HCT116 (cell line): ENCODE results near the gene ADAM11. TPM values are rescaled to one million over a fixed set of nuclear protein-coding genes. Genes with fewer than 3 reads are reported as not detected.

ENCODE experiments used
- ATAC-seq: fragments of 200-7000 bp; cut with Tn5 transposase; 2 replicates; pipeline ENCODE4 v1.9.1; 2020; ENCODE audit warnings: mild to moderate bottlenecking, moderate library complexity
- BruUV-seq: library from RNA; stranded (reverse); fragments of 400-500 nt; replicated peaks from 2 replicates; lab custom pipeline; 2021; lab: Mats Ljungman, UMichigan
- CTCF ChIA-PET: fragments of 300-600 bp; sonication (Branson Sonifier 250); formaldehyde crosslinking; loops from one replicate; lab custom pipeline; 2021; ENCODE audit warnings: antibody characterized with exemption; lab: Charles Lee
- POLR2A ChIA-PET: fragments of 300-600, 350-600 bp; sonication (Branson Sonifier 250); formaldehyde crosslinking; loops from one replicate; lab custom pipeline; 2021; ENCODE audit warnings: antibody characterized with exemption; lab: Charles Lee
- RAD21 ChIA-PET, 2 experiments: fragments of 300-600 bp; sonication (Branson Sonifier 250); formaldehyde crosslinking; loops; one replicate each; lab custom pipeline; 2023; ENCODE audit warnings: low total read pairs in 2 of 2; ENCODE audit not compliant: uncharacterized antibody in 2 of 2, unreplicated experiment in 2 of 2, low non-redundant PET in 1 of 2; lab: Charles Lee
- DNase-seq: peaks from one replicate; pipeline ENCODE4 v3.0.0-alpha.2; 2010; ENCODE audit warnings: low read depth, low spot score
- H2AFZ ChIP-seq: fragments of 200-600 bp; shearing (Covaris generic), sonication (generic); 2 replicates; pipeline ENCODE4 v1.6.1; 2017; ENCODE audit warnings: low read depth, mixed run types, mixed read lengths, antibody characterized with exemption, low read length; ENCODE audit not compliant: poor library complexity, severe bottlenecking
- H3K27ac ChIP-seq: 2 replicates; pipeline ENCODE4 v1.5.1; 2012; ENCODE audit warnings: low read depth, low read length
- H3K27me3 ChIP-seq: fragments of 200-600 bp; sonication (generic); 2 replicates; pipeline ENCODE4 v1.6.1; 2016; ENCODE audit warnings: mixed run types, low read length, mixed read lengths; ENCODE audit not compliant: insufficient read depth
- H3K36me3 ChIP-seq, 2 experiments: fragments of 200-500 bp in 1 of 2; fragments of 200-600 bp in 1 of 2; sonication (Bioruptor generic) in 1 of 2; sonication (generic) in 1 of 2; 2 replicates each; pipeline versions ENCODE4 v1.5.1 to v1.6.1; 2014 to 2016; ENCODE audit warnings: low read length in 2 of 2, inconsistent platforms in 1 of 2, mixed read lengths in 1 of 2, mixed run types in 1 of 2; ENCODE audit not compliant: insufficient read depth in 2 of 2, control insufficient read depth in 1 of 2
- H3K4me1 ChIP-seq, 2 experiments: fragments of 200-600 bp in 1 of 2; sonication (generic) in 1 of 2; 2 replicates each; pipeline versions ENCODE4 v1.5.1 to v1.6.1; 2012 to 2017; ENCODE audit warnings: low read length in 2 of 2, inconsistent platforms in 1 of 2, mild to moderate bottlenecking in 1 of 2, mixed read lengths in 1 of 2, mixed run types in 1 of 2, moderate library complexity in 1 of 2; ENCODE audit not compliant: insufficient read depth in 2 of 2, control insufficient read depth in 1 of 2
- H3K4me2 ChIP-seq: fragments of 200-600 bp; sonication (generic); 2 replicates; pipeline ENCODE4 v1.6.1; 2017; ENCODE audit warnings: mixed run types, low read length, mixed read lengths
- H3K4me3 ChIP-seq, 2 experiments: fragments of 200-600 bp in 1 of 2; sonication (generic) in 1 of 2; replicated peaks in 1 of 2; 2 replicates each; pipeline ENCODE4 v1.5.1; 2011 to 2016; ENCODE audit warnings: low read length in 2 of 2, control low read depth in 1 of 2, low read depth in 1 of 2, mild to moderate bottlenecking in 1 of 2, mixed read lengths in 1 of 2, mixed run types in 1 of 2
- H3K79me2 ChIP-seq: fragments of 200-600 bp; sonication (generic); 2 replicates; pipeline ENCODE4 v1.6.1; 2017; ENCODE audit warnings: mild to moderate bottlenecking, mixed run types, low read length, moderate library complexity, mixed read lengths; ENCODE audit not compliant: insufficient read depth
- H3K9ac ChIP-seq: fragments of 200-600 bp; sonication (generic); 2 replicates; pipeline ENCODE4 v1.6.1; 2016; ENCODE audit warnings: low read length, mixed read lengths
- H3K9me2 ChIP-seq: fragments of 200-600 bp; sonication (generic), shearing (Covaris generic); 2 replicates; pipeline ENCODE4 v1.6.1; 2017; ENCODE audit warnings: mixed run types, mild to moderate bottlenecking, moderate library complexity; ENCODE audit not compliant: insufficient read depth
- H3K9me3 ChIP-seq, 2 experiments: fragments of 200-500 bp in 1 of 2; fragments of 200-600 bp in 1 of 2; sonication (Bioruptor generic) in 1 of 2; sonication (generic) in 1 of 2; 2 replicates each; pipeline ENCODE4 v1.6.1; 2014 to 2017; ENCODE audit warnings: low read length in 2 of 2, mixed read lengths in 2 of 2, inconsistent platforms in 1 of 2, low read depth in 1 of 2, mild to moderate bottlenecking in 1 of 2, mixed run types in 1 of 2, moderate library complexity in 1 of 2; ENCODE audit not compliant: control insufficient read depth in 1 of 2, insufficient read depth in 1 of 2
- H4K20me1 ChIP-seq: fragments of 200-600 bp; sonication (generic), shearing (Covaris generic); 2 replicates; pipeline ENCODE4 v1.6.1; 2017; ENCODE audit warnings: mixed run types, mild to moderate bottlenecking, moderate library complexity; ENCODE audit not compliant: insufficient read depth
- ATF3 ChIP-seq: IDR thresholded peaks from 2 replicates; pipeline ENCODE4 v1.6.1; 2012
- ELF1 ChIP-seq: IDR thresholded peaks from 2 replicates; pipeline ENCODE4 v1.6.1; 2012; ENCODE audit warnings: low read depth, borderline replicate concordance
- POLR2A ChIP-seq: IDR thresholded peaks from 2 replicates; pipeline ENCODE4 v1.7.0; 2011; ENCODE audit warnings: borderline replicate concordance; ENCODE audit not compliant: insufficient read depth, insufficient read length; ENCODE audit errors: extremely low read depth
- RAD21 ChIP-seq: IDR thresholded peaks from 2 replicates; pipeline ENCODE4 v1.6.1; 2012; ENCODE audit warnings: low read depth, mild to moderate bottlenecking
- SIN3A ChIP-seq: IDR thresholded peaks from 2 replicates; pipeline ENCODE4 v1.6.1; 2012; ENCODE audit warnings: low read depth
- SP1 ChIP-seq: IDR thresholded peaks from 2 replicates; pipeline ENCODE4 v1.6.1; 2012; ENCODE audit warnings: low read depth
- ZBTB33 ChIP-seq: IDR thresholded peaks from 2 replicates; pipeline ENCODE4 v1.6.1; 2011; ENCODE audit warnings: mild to moderate bottlenecking, low read length, moderate library complexity; ENCODE audit not compliant: insufficient replicate concordance; ENCODE audit errors: extremely low read depth
- ZFX ChIP-seq: fragments of 450-650 bp; IDR thresholded peaks from 2 replicates; pipeline ENCODE4 v1.6.1; 2017
- intact Hi-C: fragments of 100-400 bp; cut with micrococcal nuclease; formaldehyde crosslinking; loops from 2 replicates; pipeline ENCODE4 v1.10.0; 2022
- total RNA-seq: library from RNA; stranded (reverse); gene quantifications from one replicate; pipeline ENCODE4 v1.2.1, GENCODE V29; 2021; ENCODE audit not compliant: unreplicated experiment
- TF ChIP-seq, protein P1 (sequence below): IDR thresholded peaks from 2 replicates; pipeline ENCODE4 v1.6.1; 2012
- TF ChIP-seq, protein P2 (sequence below), 3 experiments: fragments of 200-600 bp in 1 of 3; sonication (generic) in 1 of 3; IDR thresholded peaks in 2 of 3; conservative IDR thresholded peaks in 1 of 3; 2 replicates each; pipeline ENCODE4 v1.5.1; 2012 to 2017; ENCODE audit warnings: low read depth in 2 of 3, low read length in 2 of 3, antibody characterized with exemption in 1 of 3, borderline replicate concordance in 1 of 3, control low read depth in 1 of 3, mild to moderate bottlenecking in 1 of 3, mixed read lengths in 1 of 3, mixed run types in 1 of 3, moderate library complexity in 1 of 3; ENCODE audit not compliant: insufficient read depth in 1 of 3
- TF ChIP-seq, protein P3 (sequence below): IDR thresholded peaks from 2 replicates; pipeline ENCODE4 v1.6.1; 2012; ENCODE audit warnings: low read depth

ADAM11 gene
- total RNA-seq, 1 experiment from 2014 or later, result 7.7 TPM

DNA sequence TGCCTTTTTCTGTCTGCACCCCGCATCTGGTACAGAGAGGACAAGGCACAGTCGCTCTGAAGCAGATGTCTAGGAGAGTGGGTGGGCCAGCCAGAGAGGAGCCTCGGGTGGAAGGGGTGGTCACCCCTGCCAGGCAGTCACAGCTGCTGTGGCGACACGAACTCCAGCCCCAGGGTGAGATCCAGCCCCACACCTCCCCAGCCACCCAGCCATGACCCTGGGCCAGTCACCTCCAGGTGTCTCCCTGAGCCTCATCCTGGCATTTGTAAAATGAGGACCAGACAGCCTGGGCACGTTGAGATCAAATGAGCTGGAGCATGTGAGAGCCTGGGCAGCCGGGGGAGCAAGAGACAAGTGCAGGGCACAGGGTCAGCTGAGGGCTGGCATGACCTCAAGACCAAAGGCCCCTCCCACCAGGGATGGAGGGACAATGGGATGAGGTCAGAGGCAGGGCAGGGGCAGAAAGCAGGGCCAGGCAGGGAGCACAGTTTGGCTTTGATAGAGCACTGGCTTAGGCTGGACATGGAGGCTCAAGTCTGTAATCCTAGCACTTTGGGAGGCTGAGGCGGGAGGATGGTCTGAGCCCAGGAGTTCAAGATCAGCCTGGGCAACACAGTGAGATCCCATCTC lies 7.7 kb downstream of the ADAM11 start:
- DNase-seq (no peak), ATAC-seq (no peak)
- Histone ChIP-seq H3K27ac (no peak overlapping the region), H4K20me1 (no peaks in the 10 kb centered on the region), H3K9me3 (no peaks in the 10 kb centered on the region), H3K4me1 (no peaks in the 10 kb centered on the region), H3K9me2 (no peaks in the 10 kb centered on the region), H3K79me2 (no peaks in the 10 kb centered on the region), H3K4me2 (no peak overlapping the region), H3K9ac (no peak overlapping the region), H3K4me3 (no peak overlapping the region), H2AFZ (no peak overlapping the region), H3K27me3 (no peaks in the 10 kb centered on the region), H3K36me3 (no peaks in the 10 kb centered on the region)
- BruUV-seq, result no TSS peak
- intact Hi-C loops, result no loop called here
- ChIA-PET RAD21 (no interaction called here), CTCF (interaction anchor here (1.5 to 1.6 kb wide), 2 partner anchors 9 to 12 kb away, joined by 3 to 5 read pairs; no protein-coding TSS in a partner anchor), POLR2A (no interaction called here)
- no peak for TF ChIP-seq POLR2A
- TF ChIP-seq, protein P1, sequence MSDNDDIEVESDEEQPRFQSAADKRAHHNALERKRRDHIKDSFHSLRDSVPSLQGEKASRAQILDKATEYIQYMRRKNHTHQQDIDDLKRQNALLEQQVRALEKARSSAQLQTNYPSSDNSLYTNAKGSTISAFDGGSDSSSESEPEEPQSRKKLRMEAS, result no peak
- TF ChIP-seq, protein P2, sequence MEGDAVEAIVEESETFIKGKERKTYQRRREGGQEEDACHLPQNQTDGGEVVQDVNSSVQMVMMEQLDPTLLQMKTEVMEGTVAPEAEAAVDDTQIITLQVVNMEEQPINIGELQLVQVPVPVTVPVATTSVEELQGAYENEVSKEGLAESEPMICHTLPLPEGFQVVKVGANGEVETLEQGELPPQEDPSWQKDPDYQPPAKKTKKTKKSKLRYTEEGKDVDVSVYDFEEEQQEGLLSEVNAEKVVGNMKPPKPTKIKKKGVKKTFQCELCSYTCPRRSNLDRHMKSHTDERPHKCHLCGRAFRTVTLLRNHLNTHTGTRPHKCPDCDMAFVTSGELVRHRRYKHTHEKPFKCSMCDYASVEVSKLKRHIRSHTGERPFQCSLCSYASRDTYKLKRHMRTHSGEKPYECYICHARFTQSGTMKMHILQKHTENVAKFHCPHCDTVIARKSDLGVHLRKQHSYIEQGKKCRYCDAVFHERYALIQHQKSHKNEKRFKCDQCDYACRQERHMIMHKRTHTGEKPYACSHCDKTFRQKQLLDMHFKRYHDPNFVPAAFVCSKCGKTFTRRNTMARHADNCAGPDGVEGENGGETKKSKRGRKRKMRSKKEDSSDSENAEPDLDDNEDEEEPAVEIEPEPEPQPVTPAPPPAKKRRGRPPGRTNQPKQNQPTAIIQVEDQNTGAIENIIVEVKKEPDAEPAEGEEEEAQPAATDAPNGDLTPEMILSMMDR (IDR thresholded peaks at IDR 0.05 in 2 of 3, conservative IDR thresholded peaks at IDR 0.05 in 1 of 3; ENCODE audit: borderline replicate concordance in 1 of 3, insufficient read depth in 1 of 3, low read depth in 2 of 3, low read length in 2 of 3), result no peak

DNA sequence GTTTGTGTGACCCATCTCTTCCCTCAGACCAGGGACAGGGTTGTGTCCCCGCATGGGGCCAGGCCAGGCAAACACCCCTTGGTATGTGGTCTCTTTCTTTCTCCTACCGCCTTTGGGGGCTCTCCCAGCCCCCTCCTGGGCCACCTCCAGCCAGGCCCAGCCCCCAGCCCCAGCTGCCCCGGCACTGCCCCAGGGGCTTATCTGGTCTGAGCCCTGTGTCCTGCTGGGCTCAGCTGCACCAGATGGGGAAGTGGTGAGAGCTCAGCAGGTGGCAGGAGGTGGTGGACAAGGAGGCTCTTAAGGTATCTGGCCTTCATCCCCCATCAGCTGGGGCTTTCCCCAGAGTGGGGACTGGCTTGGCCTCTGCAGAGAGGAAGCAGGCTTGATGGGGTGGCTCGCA lies 8.7 kb downstream of the ADAM11 start:
- Histone ChIP-seq H3K4me1 (no peaks in the 10 kb centered on the region), H3K4me3 (no peak overlapping the region), H3K9me3 (no peaks in the 10 kb centered on the region), H3K27ac (no peak overlapping the region), H3K4me2 (no peak overlapping the region), H3K27me3 (no peaks in the 10 kb centered on the region), H3K36me3 (no peaks in the 10 kb centered on the region), H2AFZ (no peak overlapping the region), H3K9me2 (no peaks in the 10 kb centered on the region), H4K20me1 (no peaks in the 10 kb centered on the region), H3K9ac (no peak overlapping the region), H3K79me2 (no peaks in the 10 kb centered on the region)
- ATAC-seq, result no peak
- no peak for DNase-seq
- ChIA-PET CTCF (no interaction called here), RAD21 (no interaction called here), POLR2A (no interaction called here)
- intact Hi-C loops, result no loop called here
- no TSS peak for BruUV-seq
- TF ChIP-seq ZBTB33 (no peak), SP1 (no peak), RAD21 (no peak), ELF1 (no peak), ZFX (no peak), SIN3A (no peak), ATF3 (no peak)
- TF ChIP-seq, protein P3, sequence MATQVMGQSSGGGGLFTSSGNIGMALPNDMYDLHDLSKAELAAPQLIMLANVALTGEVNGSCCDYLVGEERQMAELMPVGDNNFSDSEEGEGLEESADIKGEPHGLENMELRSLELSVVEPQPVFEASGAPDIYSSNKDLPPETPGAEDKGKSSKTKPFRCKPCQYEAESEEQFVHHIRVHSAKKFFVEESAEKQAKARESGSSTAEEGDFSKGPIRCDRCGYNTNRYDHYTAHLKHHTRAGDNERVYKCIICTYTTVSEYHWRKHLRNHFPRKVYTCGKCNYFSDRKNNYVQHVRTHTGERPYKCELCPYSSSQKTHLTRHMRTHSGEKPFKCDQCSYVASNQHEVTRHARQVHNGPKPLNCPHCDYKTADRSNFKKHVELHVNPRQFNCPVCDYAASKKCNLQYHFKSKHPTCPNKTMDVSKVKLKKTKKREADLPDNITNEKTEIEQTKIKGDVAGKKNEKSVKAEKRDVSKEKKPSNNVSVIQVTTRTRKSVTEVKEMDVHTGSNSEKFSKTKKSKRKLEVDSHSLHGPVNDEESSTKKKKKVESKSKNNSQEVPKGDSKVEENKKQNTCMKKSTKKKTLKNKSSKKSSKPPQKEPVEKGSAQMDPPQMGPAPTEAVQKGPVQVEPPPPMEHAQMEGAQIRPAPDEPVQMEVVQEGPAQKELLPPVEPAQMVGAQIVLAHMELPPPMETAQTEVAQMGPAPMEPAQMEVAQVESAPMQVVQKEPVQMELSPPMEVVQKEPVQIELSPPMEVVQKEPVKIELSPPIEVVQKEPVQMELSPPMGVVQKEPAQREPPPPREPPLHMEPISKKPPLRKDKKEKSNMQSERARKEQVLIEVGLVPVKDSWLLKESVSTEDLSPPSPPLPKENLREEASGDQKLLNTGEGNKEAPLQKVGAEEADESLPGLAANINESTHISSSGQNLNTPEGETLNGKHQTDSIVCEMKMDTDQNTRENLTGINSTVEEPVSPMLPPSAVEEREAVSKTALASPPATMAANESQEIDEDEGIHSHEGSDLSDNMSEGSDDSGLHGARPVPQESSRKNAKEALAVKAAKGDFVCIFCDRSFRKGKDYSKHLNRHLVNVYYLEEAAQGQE, result no peak
- TF ChIP-seq, protein P1, result no peak
